HEK293T (cell line): ENCODE measurements around the gene PPL.

ENCODE experiments used
- ARNT ChIP-seq: fragments of 450-650 bp; IDR thresholded peaks from 2 replicates; pipeline ENCODE4 v1.6.1; 2017; ENCODE audit warnings: mild to moderate bottlenecking
- FOXA1 ChIP-seq: fragments of 450-650 bp; IDR thresholded peaks from 2 replicates; pipeline ENCODE4 v1.6.1; 2016; ENCODE audit warnings: mild to moderate bottlenecking
- L3MBTL2 ChIP-seq: fragments of 450-650 bp; conservative IDR thresholded peaks from 2 replicates; pipeline ENCODE4 v1.6.1; 2016; ENCODE audit warnings: mild to moderate bottlenecking
- NFRKB ChIP-seq: fragments of 450-650 bp; IDR thresholded peaks from 2 replicates; pipeline ENCODE4 v1.6.1; 2016; ENCODE audit warnings: mild to moderate bottlenecking, moderate library complexity

GRCh38 chr16:4895366-4895765 lies 41.6 kb downstream of the PPL start:
- TF ChIP-seq NFRKB: no peak
- TF ChIP-seq L3MBTL2: no peak
- no peak for TF ChIP-seq FOXA1
- TF ChIP-seq ARNT: no peak
